PC-3 (cell line): ENCODE data around the gene RCAN1. TPM values are rescaled to one million over a fixed set of nuclear protein-coding genes. Genes with fewer than 3 reads are reported as not detected.

Experiments used
- ATAC-seq: fragments of 200-7000 bp; cut with Tn5 transposase; 2 replicates; pipeline ENCODE4 v1.9.1; 2020; ENCODE audit warnings: mild to moderate bottlenecking, moderate library complexity
- BruUV-seq: library from RNA; stranded (reverse); fragments of 400-500 nt; replicated peaks from 2 replicates; lab custom pipeline; 2021; lab: Mats Ljungman, UMichigan
- CTCF ChIA-PET: fragments of 300-600 bp; sonication (Branson Sonifier 250); formaldehyde crosslinking; loops from one replicate; lab custom pipeline; 2022; ENCODE audit warnings: antibody characterized with exemption; lab: Charles Lee
- POLR2A ChIA-PET: fragments of 300-600 bp; sonication (Branson Sonifier 250); formaldehyde crosslinking; loops from one replicate; lab custom pipeline; 2022; ENCODE audit warnings: antibody characterized with exemption; ENCODE audit not compliant: unreplicated experiment; lab: Charles Lee
- DNase-seq: peaks from one replicate; pipeline ENCODE4 v3.0.0-alpha.2; 2015
- H2AFZ ChIP-seq: fragments of 300-600 bp; sonication (generic); 2 replicates; pipeline ENCODE4 v1.6.0; 2016; ENCODE audit warnings: antibody characterized with exemption, low read length
- H3F3A ChIP-seq: fragments of 300-600 bp; sonication (generic); one replicate; pipeline ENCODE4 v1.6.0; 2017; ENCODE audit warnings: antibody characterized with exemption, low read length, control low read depth, mild to moderate bottlenecking; ENCODE audit not compliant: unreplicated experiment
- H3K27ac ChIP-seq: fragments of 300-600 bp; sonication (generic); 2 replicates; pipeline ENCODE4 v1.5.1; 2016; ENCODE audit warnings: mild to moderate bottlenecking, low read length
- H3K27me3 ChIP-seq: fragments of 300-600 bp; sonication (generic); 2 replicates; pipeline ENCODE4 v1.6.1; 2016; ENCODE audit warnings: low read length, mixed read lengths
- H3K36me3 ChIP-seq: fragments of 300-600 bp; sonication (generic); 2 replicates; pipeline ENCODE4 v1.6.1; 2016; ENCODE audit warnings: low read depth, mixed run types, low read length, mixed read lengths
- H3K4me1 ChIP-seq: fragments of 300-600 bp; sonication (generic); 2 replicates; pipeline ENCODE4 v1.5.1; 2016; ENCODE audit warnings: low read length; ENCODE audit not compliant: insufficient read depth
- H3K4me2 ChIP-seq: fragments of 300-600 bp; sonication (generic); 2 replicates; pipeline ENCODE4 v1.6.0; 2016; ENCODE audit warnings: low read length
- H3K4me3 ChIP-seq: fragments of 300-600 bp; sonication (generic); 2 replicates; pipeline ENCODE4 v1.5.1; 2016; ENCODE audit warnings: mild to moderate bottlenecking, low read length, mixed read lengths
- H3K79me2 ChIP-seq: fragments of 300-600 bp; sonication (generic); 2 replicates; pipeline ENCODE4 v1.6.1; 2017; ENCODE audit warnings: low read length, mixed read lengths
- H3K9ac ChIP-seq: fragments of 300-600 bp; sonication (generic); 2 replicates; pipeline ENCODE4 v1.6.0; 2016; ENCODE audit warnings: mild to moderate bottlenecking, low read length
- H3K9me2 ChIP-seq: fragments of 300-600 bp; sonication (generic); replicated peaks from 2 replicates; pipeline ENCODE4 v1.6.1; 2016; ENCODE audit warnings: mixed run types, low read length, mixed read lengths
- H3K9me3 ChIP-seq: fragments of 300-600 bp; sonication (generic); 2 replicates; pipeline ENCODE4 v1.6.1; 2016; ENCODE audit warnings: low read length, mixed read lengths
- H4K20me1 ChIP-seq: fragments of 300-600 bp; sonication (generic); 2 replicates; pipeline ENCODE4 v1.6.1; 2016; ENCODE audit warnings: low read length, mixed read lengths
- EZH2 ChIP-seq: fragments of 300-600 bp; sonication (generic); IDR thresholded peaks from one replicate; pipeline ENCODE4 v1.6.1; 2017; ENCODE audit warnings: antibody characterized with exemption, mild to moderate bottlenecking, low read length; ENCODE audit not compliant: unreplicated experiment
- EZH2phosphoT487 ChIP-seq: fragments of 300-600 bp; sonication (generic); IDR thresholded peaks from 2 replicates; pipeline ENCODE4 v1.6.1; 2018; ENCODE audit warnings: mild to moderate bottlenecking, antibody characterized with exemption, low read length, borderline replicate concordance
- intact Hi-C: fragments of 100-400 bp; cut with micrococcal nuclease; formaldehyde crosslinking; loops from 2 replicates; pipeline ENCODE4 v1.9.0; 2023
- total RNA-seq: library from RNA; depleted of rRNA; stranded (reverse); fragments of >200 nt; gene quantifications from 2 replicates; pipeline ENCODE4 v1.2.3, GENCODE V29; 2014
- TF ChIP-seq, protein P1 (sequence below): fragments of 300-600 bp; sonication (generic); conservative IDR thresholded peaks from 2 replicates; pipeline ENCODE4 v1.5.1; 2017; ENCODE audit warnings: antibody characterized with exemption, low read depth, mild to moderate bottlenecking, low read length

The RCAN1 gene
- total RNA-seq, 1 experiment from 2014 or later, result 26.2 TPM

DNA sequence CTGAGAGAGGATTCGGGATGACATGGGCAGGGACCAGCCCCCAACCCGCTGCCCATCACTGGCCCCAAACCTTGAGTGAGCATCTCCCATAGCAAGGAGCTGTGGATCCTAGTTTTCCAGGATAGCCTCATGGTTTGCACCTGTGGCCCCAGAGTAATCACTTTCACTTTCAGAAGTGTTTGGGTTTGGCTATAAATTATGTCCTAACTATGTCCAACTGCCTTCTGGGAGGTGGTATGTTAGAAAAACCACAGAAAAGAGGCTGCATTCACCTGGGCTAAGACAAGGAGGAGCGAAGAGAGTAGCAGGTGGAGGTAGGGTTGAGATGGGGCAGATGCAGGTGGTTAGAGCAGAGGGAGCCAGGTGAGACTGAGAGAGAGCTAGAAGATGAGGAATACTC, 34.5 kb upstream of the RCAN1 start:
- H3K9ac ChIP-seq, result no peak overlapping the region
- H3K9me3 ChIP-seq, result no peaks in the 10 kb centered on the region
- H3K79me2 ChIP-seq, result no peaks in the 10 kb centered on the region
- no peaks in the 10 kb centered on the region for H3F3A ChIP-seq
- DNase-seq (no peak), ATAC-seq (no peak)
- no peaks in the 10 kb centered on the region for H3K9me2 ChIP-seq
- no peak overlapping the region for H3K4me2 ChIP-seq
- no peak overlapping the region for H3K27ac ChIP-seq
- no peaks in the 10 kb centered on the region for H3K36me3 ChIP-seq
- ChIA-PET CTCF (no interaction called here), POLR2A (no interaction called here)
- intact Hi-C loops, result no loop called here
- no TSS peak for BruUV-seq
- no peak overlapping the region for H3K4me3 ChIP-seq
- no peak overlapping the region for H2AFZ ChIP-seq
- TF ChIP-seq EZH2 (no peak), EZH2phosphoT487 (no peak)
- TF ChIP-seq, protein P1, sequence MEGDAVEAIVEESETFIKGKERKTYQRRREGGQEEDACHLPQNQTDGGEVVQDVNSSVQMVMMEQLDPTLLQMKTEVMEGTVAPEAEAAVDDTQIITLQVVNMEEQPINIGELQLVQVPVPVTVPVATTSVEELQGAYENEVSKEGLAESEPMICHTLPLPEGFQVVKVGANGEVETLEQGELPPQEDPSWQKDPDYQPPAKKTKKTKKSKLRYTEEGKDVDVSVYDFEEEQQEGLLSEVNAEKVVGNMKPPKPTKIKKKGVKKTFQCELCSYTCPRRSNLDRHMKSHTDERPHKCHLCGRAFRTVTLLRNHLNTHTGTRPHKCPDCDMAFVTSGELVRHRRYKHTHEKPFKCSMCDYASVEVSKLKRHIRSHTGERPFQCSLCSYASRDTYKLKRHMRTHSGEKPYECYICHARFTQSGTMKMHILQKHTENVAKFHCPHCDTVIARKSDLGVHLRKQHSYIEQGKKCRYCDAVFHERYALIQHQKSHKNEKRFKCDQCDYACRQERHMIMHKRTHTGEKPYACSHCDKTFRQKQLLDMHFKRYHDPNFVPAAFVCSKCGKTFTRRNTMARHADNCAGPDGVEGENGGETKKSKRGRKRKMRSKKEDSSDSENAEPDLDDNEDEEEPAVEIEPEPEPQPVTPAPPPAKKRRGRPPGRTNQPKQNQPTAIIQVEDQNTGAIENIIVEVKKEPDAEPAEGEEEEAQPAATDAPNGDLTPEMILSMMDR, result no peak
- no peaks in the 10 kb centered on the region for H4K20me1 ChIP-seq
- no peaks in the 10 kb centered on the region for H3K27me3 ChIP-seq
- no peaks in the 10 kb centered on the region for H3K4me1 ChIP-seq

GRCh38 chr21:34648739-34649297, 33.9 kb upstream of the RCAN1 start:
- intact Hi-C loops, result no loop called here
- H4K20me1 ChIP-seq, result no peaks in the 10 kb centered on the region
- TF ChIP-seq EZH2phosphoT487, result no peak
- TF ChIP-seq, protein P1, result no peak
- TF ChIP-seq EZH2, result no peak
- H2AFZ ChIP-seq, result no peak overlapping the region
- no peaks in the 10 kb centered on the region for H3K36me3 ChIP-seq
- no peaks in the 10 kb centered on the region for H3F3A ChIP-seq
- DNase-seq (no peak), ATAC-seq (no peak)
- H3K9ac ChIP-seq, result no peak overlapping the region
- no peaks in the 10 kb centered on the region for H3K9me2 ChIP-seq
- ChIA-PET POLR2A (no interaction called here), CTCF (no interaction called here)
- H3K4me2 ChIP-seq, result no peak overlapping the region
- H3K9me3 ChIP-seq, result no peaks in the 10 kb centered on the region
- H3K27me3 ChIP-seq, result no peaks in the 10 kb centered on the region
- BruUV-seq, result no TSS peak
- H3K4me1 ChIP-seq, result no peaks in the 10 kb centered on the region
- no peak overlapping the region for H3K27ac ChIP-seq
- no peak overlapping the region for H3K4me3 ChIP-seq
- H3K79me2 ChIP-seq, result no peaks in the 10 kb centered on the region

- Histone ChIP-seq H3K4me1 (no peaks in the 10 kb centered on the region), H3K9me2 (no peaks in the 10 kb centered on the region), H3K9me3 (no peaks in the 10 kb centered on the region), H3K27me3 (no peaks in the 10 kb centered on the region), H3K9ac (no peak overlapping the region), H3K4me3 (no peak overlapping the region), H4K20me1 (no peaks in the 10 kb centered on the region), H3K27ac (no peak overlapping the region), H2AFZ (no peak overlapping the region), H3K4me2 (no peak overlapping the region), H3K79me2 (no peaks in the 10 kb centered on the region), H3F3A (no peaks in the 10 kb centered on the region), H3K36me3 (no peaks in the 10 kb centered on the region)
- no TSS peak for BruUV-seq
- intact Hi-C loops, result no loop called here
- TF ChIP-seq EZH2, result no peak
- no peak for TF ChIP-seq EZH2phosphoT487
- TF ChIP-seq, protein P1, result no peak
- no peak for ATAC-seq
- no peak for DNase-seq
- ChIA-PET POLR2A (no interaction called here), CTCF (no interaction called here)
These were observed 32.6 kb upstream of the RCAN1 start for GRCh38 chr21:34647555-34647954.
